ENCODE results near the gene RFPL3.
"Not testable (repeated sequence)": the region's sequence is repeated elsewhere in the genome, so short reads cannot be mapped to it uniquely, and the experiment has no call there.

RFPL3 gene

DNA sequence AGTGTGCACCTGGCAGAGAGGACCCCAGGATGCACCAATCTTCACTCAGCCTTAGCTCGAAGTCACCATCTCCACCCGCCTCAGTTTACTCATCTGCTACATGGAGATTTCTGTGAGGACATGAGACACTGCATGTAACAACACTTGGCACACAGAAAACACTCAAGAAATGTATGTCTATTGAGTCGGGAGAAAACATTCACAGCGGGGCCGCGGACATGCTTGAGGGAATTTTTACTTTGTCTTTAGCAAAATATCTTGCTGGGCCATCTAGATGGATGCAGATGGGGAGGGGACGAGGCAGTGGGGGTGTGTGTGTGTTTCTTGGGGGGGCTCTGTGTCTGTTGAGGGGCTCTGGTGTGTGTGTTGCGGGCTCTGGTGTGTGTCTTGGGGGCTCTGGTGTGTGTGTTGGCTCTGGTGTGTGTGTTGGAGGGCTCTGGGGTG, 28.4 kb upstream of the RFPL3 start:
- in situ Hi-C loops (cut with MboI; ENCODE audit: low sequenced_read_pairs) = no loop called here

DNA sequence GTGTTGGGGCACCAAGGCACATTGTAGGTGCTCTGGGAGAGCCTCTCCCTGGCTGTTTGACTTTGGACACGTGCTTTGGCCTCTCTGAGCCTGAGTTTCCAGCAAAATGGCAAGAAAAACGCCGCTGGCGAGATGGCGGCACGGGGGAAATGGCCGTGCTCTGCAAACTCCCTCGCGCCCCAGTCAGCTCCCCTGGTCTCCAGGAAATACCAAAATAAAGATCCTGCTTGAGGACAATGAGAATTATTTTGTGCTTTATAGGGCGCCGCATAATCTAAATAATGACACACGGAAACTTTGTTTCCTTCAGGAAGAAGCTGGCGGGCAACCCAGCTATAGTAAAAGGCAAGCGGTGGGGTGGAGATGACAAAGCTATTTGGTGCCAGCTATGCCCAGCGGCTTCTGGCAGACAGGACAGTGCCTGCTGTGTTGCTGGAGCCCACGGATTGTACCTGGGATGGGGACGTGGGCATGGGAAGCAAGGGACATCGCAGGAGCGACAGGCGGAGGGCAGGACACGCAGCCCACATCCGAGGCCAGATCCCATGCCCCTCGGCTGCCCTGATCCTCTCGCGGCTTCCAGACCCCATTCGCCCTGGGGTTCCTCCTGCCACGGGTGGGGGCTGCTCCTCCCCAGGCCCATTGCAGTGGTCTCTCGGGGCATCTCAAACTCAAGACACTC, 26.3 kb upstream of the RFPL3 start:
- in situ Hi-C loops (cut with MboI; ENCODE audit: low sequenced_read_pairs) = no loop called here

DNA sequence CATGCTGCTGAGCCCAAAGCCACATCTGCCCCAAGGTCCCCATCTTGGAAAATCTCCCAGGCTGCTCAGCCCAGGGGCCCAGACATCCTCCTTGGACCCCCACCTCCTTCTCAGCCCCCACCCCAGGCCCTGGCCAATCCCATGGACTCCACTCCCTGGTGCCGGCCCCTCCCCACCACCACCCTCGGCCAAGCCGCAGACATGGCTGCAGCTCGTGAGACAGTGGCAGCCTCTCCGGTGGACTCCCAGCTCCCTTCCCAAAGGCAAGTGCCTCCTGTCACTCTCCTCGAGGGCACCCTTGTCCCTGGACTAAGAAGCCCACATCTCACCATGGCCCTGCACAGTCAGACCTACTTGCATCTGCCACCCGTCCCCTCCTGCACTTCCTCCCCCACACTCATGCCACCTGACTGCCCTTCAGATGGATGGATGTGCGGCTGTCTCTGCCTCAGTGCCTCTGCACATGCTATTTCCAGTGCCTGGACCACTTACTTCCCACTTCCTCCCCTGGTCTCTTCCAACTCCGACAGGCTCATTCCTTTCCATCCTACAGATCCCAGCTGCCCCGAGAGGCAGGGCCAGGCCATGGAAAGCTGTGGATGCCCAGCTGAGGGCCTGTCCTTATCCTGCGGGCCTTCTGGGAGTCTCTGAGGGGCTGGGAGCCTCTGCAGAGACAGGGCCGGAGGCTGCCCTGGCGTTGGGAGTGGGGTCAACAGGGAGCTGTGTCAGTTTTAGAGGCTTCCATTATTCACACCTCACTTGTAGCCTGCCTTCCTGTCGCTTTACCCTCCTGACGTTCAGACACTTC, 25.5 kb upstream of the RFPL3 start:
- in situ Hi-C loops (cut with MboI; ENCODE audit: low sequenced_read_pairs) = no loop called here

DNA sequence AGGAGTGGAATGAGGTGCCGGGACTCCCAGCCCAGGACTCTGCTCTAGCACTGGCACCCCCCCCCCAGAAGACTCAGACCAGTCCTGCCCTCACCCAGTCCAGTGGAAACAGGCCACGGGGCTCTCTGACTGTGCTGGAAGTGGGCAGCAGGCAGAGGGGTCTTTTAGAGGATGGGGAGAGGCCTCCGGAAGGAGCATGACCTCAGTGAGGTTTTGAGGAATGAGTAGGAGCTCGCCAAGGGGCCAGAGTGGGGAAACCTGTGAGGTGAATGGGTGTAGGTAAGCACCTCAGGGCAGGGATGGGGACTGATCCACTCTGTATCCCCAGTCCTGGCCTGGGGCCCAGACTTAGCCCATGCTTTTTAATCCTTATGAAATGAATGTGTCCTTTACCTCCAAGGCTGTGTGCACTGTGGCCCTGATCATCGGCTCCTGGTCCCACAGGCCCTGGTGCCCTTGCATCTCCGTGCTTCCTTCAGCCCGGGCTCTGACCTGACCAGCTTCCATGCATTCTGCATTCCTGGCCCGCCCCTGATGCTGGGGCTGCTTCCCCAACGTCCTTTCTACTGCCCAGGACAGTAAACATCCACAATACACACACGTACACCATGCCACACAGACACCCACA, 24.4 kb upstream of the RFPL3 start:
- in situ Hi-C loops (cut with MboI; ENCODE audit: low sequenced_read_pairs) = no loop called here

DNA sequence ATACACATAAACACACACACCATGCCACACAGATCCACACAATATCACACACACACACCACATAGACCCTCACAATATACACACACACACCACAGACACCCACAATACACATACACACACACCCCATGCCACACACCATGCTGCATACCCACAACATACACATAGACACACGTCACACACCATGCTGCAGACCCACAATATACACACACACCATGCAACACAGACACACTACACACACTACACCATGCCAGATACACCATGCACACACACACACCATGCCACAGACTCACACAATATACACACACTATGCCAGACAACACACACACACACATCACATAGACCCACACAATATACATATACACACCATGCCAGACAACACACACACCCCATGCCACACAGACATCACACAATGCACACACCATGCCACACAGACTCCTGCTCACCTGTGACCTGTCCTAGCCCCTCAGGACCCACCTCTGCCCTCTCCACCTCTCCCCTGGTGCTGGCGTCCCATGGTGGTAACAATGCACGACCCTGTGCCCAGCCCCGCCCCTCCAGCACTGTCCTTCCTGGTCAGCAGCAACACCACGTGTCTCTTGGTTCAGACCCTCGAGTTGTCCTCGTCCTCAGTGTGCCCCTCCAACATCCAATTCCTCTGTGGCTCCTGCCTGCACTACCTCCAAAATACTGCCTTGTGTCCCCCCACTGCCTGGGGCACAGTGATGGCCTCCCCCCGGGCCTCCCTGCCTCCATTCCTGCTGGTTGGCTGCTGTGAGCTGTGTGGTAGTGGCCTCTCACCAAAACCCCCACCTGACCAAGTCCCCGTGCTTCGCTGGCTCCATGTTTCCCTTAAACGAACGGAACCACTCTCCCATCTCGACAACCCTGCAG, 23.7 kb upstream of the RFPL3 start:
- in situ Hi-C loops (cut with MboI; ENCODE audit: low sequenced_read_pairs) = no loop called here

DNA sequence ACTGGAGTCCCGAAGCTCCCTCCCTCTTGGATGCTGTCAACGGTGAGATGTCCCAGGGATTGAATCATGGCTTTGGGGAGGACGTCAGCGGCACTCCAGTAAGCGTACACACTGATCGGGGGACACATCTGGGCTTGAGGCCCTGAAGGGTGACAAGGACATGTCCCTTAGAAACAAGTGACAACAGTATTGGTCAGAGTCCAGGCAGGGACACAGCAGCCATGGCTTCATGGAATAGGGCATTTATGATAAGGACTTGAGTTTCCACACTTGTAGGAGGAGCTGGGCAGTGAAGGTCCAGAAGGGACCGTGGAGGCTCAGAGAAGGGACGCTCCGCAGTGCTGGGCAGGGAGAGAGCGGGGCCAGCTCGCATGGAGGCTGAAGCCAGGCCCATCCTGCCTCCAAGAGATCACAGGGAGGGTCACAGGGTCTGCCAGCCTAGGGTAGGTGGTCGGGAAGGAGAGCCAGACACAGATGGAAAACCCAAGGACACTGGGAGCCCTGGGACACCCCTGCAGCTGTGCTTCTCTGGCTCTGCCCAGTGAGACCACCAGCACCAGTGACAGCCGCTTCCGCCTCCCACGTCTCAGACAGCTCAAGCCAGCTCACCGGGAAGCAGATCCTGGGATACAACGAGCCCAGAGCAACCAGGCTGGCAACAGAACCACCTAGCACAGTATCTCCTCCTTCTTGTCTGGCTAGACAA, 22.9 kb upstream of the RFPL3 start:
- in situ Hi-C loops (cut with MboI; ENCODE audit: low sequenced_read_pairs) = no loop called here

DNA sequence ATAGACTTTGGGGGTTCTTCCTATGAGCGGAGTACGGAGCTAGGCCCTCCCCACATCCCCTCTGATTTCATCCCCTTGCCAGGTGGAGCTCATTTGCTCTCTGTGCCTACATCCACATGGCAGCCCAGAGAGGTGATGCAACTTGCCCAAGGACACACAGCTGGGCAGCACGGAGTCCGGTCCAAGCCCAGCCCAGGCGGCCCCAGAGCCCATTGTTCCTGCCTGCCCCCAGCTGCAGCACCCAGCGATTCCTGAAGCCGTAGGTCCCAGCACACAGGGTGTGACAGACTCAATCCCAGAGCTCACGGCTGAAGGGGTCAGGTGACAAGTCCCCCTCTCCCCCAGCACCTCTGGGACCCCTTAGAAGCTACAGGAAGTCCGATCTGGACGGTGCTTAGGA, 22.2 kb upstream of the RFPL3 start:
- in situ Hi-C loops (cut with MboI; ENCODE audit: low sequenced_read_pairs) = no loop called here

DNA sequence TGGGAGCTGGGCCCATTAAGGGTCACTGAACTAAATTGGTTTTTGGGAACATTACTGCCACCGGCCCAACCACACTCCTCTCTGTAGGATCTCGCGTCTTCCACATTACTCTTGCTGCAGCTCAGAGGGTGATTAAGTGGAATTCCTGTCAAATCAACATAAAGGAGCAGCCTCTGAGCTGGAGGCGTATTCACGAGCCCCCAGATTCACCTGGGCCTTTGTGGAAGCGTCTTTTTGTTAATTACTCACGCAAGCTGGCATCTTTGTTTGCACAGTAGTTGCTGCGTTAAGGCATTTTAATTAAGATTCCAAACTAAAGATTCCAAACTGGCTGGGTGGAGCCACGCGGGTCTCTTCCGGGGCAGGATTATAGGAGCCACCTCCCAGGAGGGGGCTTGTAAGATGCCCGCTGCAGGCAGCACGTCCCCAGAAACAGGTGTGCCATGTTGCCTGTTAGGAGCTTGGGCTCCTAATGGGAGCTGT, 21.5 kb upstream of the RFPL3 start:
- in situ Hi-C loops (cut with MboI; ENCODE audit: low sequenced_read_pairs) = no loop called here

DNA sequence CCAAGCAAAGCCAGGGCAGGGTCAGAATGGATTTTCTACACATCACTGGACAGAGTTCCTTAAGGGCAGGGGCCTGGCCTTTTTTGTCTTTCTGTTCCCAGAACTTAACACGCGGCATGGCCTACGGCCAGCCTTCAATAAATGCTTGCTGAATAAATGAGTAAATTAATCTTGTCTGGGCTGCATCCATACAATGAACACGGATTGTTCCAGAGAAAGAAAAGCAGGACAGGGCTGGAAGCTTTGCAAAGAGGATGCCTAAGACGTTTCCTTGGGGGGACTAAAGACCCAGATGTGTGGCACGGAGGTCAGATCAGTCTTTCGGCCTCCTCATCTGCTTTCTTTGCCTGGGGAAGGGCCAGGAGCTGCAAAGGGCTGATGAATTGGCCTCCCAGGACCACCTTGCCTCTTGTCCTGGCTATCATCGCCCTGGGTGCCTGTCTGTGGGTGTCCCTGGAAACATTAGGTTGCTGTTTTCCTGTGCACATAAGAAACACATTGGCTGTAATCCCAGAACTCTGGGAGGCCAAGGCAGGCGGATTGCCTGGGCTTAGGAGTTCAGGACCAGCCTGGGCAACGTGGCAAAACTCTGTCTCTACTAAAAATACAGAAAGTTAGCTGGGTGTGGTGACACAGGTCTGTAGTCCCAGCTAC, 20.8 kb upstream of the RFPL3 start:
- in situ Hi-C loops (cut with MboI; ENCODE audit: low sequenced_read_pairs) = no loop called here

DNA sequence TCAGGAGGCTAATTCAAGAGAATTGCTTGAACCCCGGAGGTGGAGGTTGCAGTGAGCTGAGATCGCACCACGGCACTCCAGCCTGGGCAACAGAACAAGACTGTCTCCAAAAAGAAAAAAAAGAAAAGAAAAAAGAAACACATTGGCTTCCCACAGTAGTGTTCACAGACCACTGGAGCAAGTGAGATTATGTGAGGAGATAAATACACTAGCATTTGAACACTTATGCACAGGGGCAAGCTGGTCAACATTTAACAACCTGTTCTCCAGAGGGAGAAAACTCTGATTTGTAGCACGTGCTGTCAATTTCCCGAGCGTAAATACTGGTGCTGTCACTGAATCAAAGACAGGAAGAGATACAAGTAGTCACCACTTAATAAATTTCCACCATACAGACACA, 20.2 kb upstream of the RFPL3 start:
- in situ Hi-C loops (cut with MboI; ENCODE audit: low sequenced_read_pairs) = not testable (repeated sequence)

DNA sequence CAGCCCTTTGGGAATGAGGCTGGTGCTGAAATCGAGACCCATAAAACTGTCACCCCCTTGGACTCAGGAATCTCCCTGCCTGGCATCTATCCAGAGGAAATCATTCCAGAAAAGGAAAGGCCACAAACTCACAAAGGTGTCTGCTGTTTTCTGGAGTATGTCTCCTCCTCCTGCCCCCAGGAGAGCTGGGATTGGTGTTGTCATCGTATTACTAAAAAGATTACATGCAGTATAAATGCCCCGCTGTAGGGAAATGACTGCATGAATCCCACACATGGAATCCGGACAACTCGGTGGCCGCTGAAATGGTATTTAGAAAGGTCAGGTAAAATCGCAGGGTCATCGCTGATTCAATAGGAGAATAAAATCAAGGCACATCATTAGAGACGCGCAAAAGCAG, 18.9 kb upstream of the RFPL3 start:
- in situ Hi-C loops (cut with MboI; ENCODE audit: low sequenced_read_pairs) = no loop called here

DNA sequence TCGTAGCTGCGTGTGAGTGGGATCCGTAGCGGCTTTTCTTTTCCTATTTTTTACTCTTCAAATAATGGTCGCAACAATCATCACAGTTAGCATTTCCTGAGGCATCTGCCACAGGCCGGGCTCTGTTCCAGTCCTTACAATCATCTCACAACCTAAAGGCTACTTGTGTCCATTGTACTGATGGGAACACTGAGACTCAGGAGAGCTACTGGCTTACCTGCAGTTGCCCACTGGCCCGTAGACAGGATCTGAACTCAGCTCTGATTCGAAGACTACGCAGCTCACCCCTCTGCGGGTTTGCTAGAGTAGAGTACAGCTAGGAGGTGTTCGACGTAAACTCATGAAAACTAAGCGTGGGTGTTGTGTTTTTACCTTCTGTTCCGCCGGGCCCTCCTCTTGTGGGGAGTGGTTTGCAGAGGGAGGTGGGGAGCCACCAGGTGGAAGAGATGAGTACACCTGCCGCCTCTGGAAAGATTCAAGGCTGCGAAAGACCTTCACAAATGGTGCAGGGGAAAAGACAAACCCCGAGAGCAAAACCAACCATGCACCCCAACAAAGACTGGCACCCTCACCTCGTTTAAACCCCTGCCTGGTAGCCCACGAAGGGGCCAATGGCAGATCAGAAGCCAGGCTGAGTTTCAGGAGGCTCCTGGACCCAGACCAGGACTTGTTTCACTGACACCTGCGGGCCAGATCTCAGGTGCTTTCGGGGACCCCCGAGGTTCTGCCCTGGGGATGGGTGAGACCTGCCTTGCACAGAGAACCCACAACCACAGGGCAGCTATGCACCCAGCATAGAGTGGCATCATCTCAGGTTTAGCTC, 18.3 kb upstream of the RFPL3 start:
- in situ Hi-C loops (cut with MboI; ENCODE audit: low sequenced_read_pairs) = no loop called here

DNA sequence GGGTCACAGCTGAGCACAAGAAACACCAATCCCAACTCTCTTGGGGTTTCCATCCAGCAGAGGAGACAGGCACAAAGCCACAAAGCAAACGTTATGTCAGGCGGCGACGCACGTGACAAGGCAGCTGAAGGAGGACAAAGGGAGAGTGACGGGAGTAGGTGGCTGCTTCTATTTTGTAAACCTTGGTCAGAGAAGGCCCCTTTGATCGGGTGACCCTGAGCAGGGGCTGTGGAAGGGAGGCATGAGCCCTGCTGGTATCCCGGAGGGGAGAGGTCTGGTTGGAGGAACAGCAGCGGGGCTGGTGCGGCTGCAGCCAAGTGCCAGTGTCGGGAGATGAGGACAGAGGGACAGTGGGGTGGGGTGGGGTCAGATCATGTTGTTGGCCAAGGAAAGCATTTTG, 17.3 kb upstream of the RFPL3 start:
- in situ Hi-C loops (cut with MboI; ENCODE audit: low sequenced_read_pairs) = no loop called here

DNA sequence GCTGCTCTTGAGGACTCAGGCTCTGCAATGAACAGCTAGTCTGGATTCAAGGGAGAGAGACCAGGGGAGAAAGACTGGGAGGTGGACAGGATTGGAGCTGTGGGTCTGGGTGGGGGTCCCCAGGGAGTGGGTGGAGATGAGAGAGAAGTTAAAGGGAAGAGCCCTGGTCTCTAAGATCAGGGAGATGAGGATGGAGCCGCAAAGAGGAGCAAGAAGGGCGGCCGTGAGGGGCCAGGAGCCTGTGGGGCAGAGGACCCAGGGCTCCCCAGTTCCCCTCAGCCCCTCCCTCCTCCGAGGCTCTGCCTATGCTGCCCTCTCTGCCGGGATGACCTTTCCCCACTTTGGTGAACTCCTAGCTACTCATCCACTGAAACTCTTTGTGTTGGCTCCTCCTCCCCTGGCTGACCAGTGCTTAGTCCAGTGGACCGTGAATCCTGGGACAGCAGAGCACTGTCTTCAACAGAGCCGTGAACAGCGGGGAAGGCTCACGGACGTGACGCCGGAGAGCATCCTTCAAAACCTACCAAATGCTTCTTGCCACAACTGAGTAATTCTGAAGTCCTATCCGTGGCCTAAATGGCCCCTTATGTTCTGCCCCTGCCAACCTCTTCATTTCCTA, 16.4 kb upstream of the RFPL3 start:
- in situ Hi-C loops (cut with MboI; ENCODE audit: low sequenced_read_pairs) = no loop called here

DNA sequence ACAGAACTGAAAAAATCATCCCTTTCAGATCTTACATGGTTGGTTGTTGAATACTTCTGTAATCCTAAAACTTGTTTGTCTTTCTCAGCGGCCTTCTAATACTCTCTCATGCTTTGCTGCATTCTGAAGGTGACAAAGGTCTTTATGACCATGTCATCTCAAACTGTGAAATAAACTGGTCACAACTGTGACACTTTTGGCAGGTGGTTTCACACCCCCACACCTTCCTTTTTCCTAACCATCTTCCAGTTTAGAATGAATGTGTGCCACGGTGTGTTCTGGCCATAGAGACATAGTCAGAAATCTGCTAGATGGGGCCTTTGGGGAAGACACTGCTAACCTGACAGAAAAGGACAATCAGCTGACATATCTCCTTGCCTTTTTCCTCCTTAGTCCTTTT, 14.7 kb upstream of the RFPL3 start:
- in situ Hi-C loops (cut with MboI; ENCODE audit: low sequenced_read_pairs) = no loop called here

DNA sequence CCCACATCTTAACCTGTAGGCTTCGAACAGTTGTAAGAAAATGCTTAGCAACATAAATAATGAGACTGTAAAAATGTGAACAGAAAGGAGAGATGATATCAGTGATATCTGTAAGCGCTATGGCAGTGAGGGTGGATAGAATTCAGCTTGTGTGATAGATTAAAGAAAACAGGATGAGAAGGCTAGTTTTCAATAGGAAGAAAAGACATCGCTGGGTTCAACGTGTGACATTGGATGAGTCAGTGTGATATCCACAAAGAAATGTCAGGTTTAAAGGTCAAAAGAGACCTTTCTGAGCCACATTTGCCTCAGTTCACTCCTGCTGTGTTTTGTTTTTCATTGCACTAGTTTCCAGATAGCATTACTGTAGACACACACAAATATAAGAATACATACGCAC, 13.7 kb upstream of the RFPL3 start:
- in situ Hi-C loops (cut with MboI; ENCODE audit: low sequenced_read_pairs) = no loop called here

DNA sequence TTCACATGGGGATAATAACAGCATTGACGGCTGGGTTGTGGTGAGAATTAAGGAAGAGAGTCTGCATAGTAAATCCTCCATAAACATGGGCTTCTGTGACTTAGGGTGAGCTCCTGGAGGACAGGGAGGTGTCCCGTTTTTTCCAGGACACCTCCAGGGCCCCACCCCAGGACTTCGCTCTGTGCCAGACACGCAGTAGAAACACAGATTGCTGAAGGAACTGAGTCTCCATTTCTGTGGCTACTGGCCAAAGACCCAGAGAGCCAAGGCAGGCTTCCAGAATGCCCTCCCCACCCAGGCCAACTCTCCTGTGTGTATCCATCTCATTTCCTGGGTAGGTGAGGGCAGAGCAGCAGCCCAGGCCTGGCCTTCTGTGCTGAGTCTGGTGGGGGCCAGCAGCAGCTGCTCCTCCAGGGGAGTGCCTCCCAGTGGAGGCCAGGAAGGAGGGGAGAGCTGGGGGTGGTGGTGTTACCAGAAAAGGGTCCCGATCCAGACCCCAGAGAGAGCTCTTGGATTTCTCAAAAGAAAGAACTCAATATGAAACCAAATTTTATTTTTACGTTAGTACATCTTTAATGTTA, 9.5 kb upstream of the RFPL3 start:
- in situ Hi-C loops (cut with MboI; ENCODE audit: low sequenced_read_pairs) = no loop called here

DNA sequence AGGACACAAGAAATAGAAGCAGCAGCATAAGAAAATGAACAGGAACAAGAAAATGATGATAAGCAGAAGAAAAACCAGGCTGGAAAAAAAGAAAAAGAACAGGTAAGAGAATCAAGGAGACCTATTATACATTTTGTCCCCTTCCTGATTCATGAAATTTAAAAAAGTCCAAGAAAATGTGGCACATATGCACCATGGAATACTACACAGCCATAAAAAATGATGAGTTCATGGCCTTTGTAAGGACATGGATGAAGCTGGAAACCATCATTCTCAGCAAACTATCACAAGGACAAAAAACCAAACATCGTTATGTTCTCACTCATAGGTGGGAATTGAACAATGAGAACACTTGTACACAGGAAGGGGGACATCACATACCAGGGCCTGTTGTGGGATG, 5.8 kb upstream of the RFPL3 start:
- in situ Hi-C loops (cut with MboI; ENCODE audit: low sequenced_read_pairs) = not testable (repeated sequence)
